ENCODE data around the gene GSTO2. TPM values are rescaled to one million over a fixed set of nuclear protein-coding genes. Genes with fewer than 3 reads are reported as not detected.

GSTO2 gene
- total and polyA plus RNA-seq, 2 donors from 2014 or later: 22.3 to 56.7 TPM

DNA sequence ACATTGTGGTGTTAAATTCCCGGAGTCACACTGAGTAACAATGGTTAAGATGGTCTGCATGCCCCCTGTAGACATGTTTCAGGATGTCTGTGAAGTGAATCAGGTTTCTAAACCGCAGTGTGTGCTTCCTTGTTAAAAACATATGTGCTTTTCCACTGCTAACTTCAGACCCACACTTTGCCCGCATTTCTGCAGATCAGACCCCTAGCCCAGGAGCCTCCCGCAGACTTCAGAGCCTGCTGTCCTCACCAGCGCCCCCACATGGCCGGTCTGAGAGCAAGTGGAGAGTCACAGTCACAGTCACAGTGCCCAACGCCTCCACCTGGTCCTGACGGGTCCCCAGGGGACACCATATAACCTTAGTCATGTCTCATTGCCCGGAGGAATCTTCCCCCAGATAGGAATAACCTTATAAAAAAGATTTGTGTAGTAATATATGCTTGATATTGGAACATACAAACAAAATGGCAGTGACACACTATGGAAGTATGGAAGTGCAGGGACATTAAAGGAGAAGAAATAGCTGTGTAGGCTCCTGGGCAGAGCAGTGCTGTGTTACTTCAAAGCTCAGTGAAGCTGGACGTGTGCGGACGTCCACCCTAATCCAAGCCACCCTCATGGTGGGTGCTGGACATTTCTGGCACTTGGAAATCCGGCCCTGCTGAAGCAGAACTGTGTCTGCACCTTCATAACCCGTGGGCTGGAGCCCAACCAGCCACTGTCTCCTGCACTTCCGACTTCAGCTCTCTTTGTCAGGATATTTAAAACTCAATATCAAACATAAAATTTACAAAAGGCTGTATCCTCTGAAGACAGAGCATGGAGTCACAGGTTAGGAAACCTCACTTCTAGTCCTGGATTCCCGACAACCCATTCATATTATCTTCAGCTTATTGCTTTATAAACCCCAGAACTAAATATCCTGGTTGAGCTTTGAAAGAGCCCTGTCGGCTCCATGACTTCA lies 29.0 kb downstream of the GSTO2 start:
- DNase-seq: peak in 2 of 5 donors; percentile 38 to 46
- H3K4me1 ChIP-seq (ENCODE audit: control insufficient read depth in 2 of 3, insufficient read depth in 2 of 3, low read depth in 1 of 3, low read length in 3 of 3): peaks cover 0 to 18% (median 8%) of the 10 kb centered on the region in 3 donors
- H3K4me3 ChIP-seq (ENCODE audit: low read length in 3 of 3): no peak overlapping the region
- H3K36me3 ChIP-seq (ENCODE audit: control insufficient read depth in 2 of 3, insufficient read depth in 3 of 3, low read length in 3 of 3): no peaks in the 10 kb centered on the region
- FAIRE-seq: no peak
- TF ChIP-seq, protein P1, sequence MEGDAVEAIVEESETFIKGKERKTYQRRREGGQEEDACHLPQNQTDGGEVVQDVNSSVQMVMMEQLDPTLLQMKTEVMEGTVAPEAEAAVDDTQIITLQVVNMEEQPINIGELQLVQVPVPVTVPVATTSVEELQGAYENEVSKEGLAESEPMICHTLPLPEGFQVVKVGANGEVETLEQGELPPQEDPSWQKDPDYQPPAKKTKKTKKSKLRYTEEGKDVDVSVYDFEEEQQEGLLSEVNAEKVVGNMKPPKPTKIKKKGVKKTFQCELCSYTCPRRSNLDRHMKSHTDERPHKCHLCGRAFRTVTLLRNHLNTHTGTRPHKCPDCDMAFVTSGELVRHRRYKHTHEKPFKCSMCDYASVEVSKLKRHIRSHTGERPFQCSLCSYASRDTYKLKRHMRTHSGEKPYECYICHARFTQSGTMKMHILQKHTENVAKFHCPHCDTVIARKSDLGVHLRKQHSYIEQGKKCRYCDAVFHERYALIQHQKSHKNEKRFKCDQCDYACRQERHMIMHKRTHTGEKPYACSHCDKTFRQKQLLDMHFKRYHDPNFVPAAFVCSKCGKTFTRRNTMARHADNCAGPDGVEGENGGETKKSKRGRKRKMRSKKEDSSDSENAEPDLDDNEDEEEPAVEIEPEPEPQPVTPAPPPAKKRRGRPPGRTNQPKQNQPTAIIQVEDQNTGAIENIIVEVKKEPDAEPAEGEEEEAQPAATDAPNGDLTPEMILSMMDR (IDR thresholded peaks at IDR 0.05; ENCODE audit: borderline replicate concordance, extremely low read depth, insufficient read depth): no peak
- H3K27ac ChIP-seq (ENCODE audit: low read depth in 2 of 2, low read length in 2 of 2): peak overlapping the region; percentile 64 to 71
- intact Hi-C loops (cut with DNase I): no loop called here
- H3K9me3 ChIP-seq (ENCODE audit: control insufficient read depth in 2 of 3, insufficient read depth in 1 of 3, low read length in 3 of 3): no peaks in the 10 kb centered on the region
- H3K27me3 ChIP-seq (ENCODE audit: control insufficient read depth, insufficient read depth, low read length): no peaks in the 10 kb centered on the region
- peak overlapping the region in 1 of 3 donors; percentile 17 for H3K9ac ChIP-seq (ENCODE audit: low read length in 3 of 3)

DNA sequence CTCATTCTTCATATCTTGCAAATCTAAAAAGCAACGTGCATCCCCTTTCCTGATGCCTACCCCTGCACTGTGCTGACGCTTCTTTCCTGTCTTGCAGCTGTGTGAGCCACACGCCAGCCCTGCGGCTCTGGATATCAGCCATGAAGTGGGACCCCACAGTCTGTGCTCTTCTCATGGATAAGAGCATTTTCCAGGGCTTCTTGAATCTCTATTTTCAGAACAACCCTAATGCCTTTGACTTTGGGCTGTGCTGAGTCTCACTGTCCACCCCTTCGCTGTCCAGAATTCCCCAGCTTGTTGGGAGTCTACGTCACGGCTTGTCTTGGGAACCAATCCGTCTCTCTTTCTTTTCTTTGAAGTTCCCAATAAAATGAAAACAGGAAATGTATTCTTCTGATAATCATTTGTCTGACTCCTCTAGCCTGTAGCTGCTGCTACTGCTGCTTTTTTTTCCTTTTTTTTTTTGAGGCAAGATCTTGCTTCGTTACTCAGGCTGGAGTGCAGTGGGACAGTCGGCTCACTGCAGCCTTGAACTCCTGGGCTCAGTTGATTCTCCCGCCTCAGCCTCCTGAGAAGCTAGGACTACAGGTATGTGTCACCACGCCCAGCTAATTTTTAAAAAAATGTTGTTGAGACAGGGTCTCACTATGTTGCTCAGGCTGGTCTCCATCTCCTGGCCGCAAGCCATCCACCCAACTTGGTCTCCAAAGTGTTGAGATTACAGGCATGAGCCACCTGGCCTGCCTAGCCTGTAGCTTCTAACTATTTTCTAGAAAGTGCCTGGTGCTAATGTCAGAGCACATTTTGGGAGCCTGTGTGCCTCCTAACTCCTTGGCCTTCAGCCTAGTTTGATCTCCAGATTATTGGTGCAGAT lies 30.3 kb downstream of the GSTO2 start:
- Histone ChIP-seq H3K27me3 (ENCODE audit: control insufficient read depth, insufficient read depth, low read length) (no peaks in the 10 kb centered on the region), H3K36me3 (ENCODE audit: control insufficient read depth in 2 of 3, insufficient read depth in 3 of 3, low read length in 3 of 3) (no peaks in the 10 kb centered on the region), H3K27ac (ENCODE audit: low read depth in 2 of 2, low read length in 2 of 2) (peak overlapping the region; percentile 90 to 97), H3K4me1 (ENCODE audit: control insufficient read depth in 2 of 3, insufficient read depth in 2 of 3, low read depth in 1 of 3, low read length in 3 of 3) (peaks cover 0 to 15% (median 8%) of the 10 kb centered on the region in 3 donors), H3K4me3 (ENCODE audit: low read length in 3 of 3) (peak overlapping the region in 1 of 3 donors; percentile 22), H3K9ac (ENCODE audit: low read length in 3 of 3) (peak overlapping the region in 2 of 3 donors; percentile 30 to 53), H3K9me3 (ENCODE audit: control insufficient read depth in 2 of 3, insufficient read depth in 1 of 3, low read length in 3 of 3) (no peaks in the 10 kb centered on the region)
- DNase-seq (peak in 1 of 5 donors; percentile 39), FAIRE-seq (no peak)
- intact Hi-C loops (cut with DNase I): no loop called here
- TF ChIP-seq, protein P1 (IDR thresholded peaks at IDR 0.05; ENCODE audit: borderline replicate concordance, extremely low read depth, insufficient read depth): no peak

DNA sequence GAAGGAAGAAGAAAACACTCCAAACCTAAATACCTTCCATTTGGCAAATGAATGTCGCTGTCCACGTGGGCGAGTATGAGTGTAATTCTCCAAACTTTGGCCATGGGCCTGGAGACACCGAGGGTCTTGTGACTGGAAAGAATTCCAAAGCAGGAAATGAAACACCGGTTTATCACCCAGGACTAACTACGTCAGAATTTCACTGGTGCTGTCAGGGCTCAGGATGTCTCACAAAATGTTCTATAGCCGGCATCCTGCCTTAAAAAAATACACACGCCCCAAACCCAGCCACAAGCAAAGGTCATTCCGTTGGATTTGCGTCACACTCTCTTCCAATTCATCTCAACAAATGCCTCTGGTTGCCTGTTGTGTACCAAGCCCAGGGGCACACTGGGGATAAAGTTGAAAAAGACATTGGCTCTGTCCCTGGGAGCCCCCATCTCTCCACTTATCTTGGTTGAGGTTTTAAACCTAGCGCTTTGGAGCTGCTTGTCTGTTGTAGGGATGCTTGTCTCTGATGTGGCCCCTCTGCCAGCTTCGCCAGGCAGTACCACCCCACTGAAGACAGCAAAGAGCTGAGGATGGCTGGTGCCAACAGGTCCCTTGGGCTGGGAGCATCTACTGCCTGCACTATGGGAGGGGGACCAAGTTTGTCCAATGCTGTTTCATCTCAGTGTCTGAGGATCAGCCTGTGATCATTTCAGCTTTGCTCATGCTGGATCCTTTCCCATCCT lies 31.2 kb downstream of the GSTO2 start:
- intact Hi-C loops (cut with DNase I): no loop called here
- Histone ChIP-seq H3K9me3 (ENCODE audit: control insufficient read depth in 2 of 3, insufficient read depth in 1 of 3, low read length in 3 of 3) (no peaks in the 10 kb centered on the region), H3K27me3 (ENCODE audit: control insufficient read depth, insufficient read depth, low read length) (no peaks in the 10 kb centered on the region), H3K9ac (ENCODE audit: low read length in 3 of 3) (peak overlapping the region in 1 of 3 donors; percentile 60), H3K36me3 (ENCODE audit: control insufficient read depth in 2 of 3, insufficient read depth in 3 of 3, low read length in 3 of 3) (no peaks in the 10 kb centered on the region), H3K4me1 (ENCODE audit: control insufficient read depth in 2 of 3, insufficient read depth in 2 of 3, low read depth in 1 of 3, low read length in 3 of 3) (peaks cover 0 to 14% (median 8%) of the 10 kb centered on the region in 3 donors), H3K4me3 (ENCODE audit: low read length in 3 of 3) (no peak overlapping the region), H3K27ac (ENCODE audit: low read depth in 2 of 2, low read length in 2 of 2) (peak overlapping the region; percentile 93 to 97)
- DNase-seq (peak in 1 of 5 donors; percentile 77), FAIRE-seq (no peak)
- TF ChIP-seq, protein P1 (IDR thresholded peaks at IDR 0.05; ENCODE audit: borderline replicate concordance, extremely low read depth, insufficient read depth): no peak

All from kidney (tissue), 14 donors.